RWPE2 (cell line): Measurements from ENCODE around the gene RNFT2.

Experiments used
- ATAC-seq: fragments of 200-7000 bp; cut with Tn5 transposase; 3 replicates; pipeline ENCODE4 v1.9.1; 2021; ENCODE audit warnings: low read depth
- DNase-seq: peaks from one replicate; pipeline ENCODE4 v3.0.0-alpha.2; 2020; ENCODE audit warnings: low spot score
- H3K27ac ChIP-seq: fragments of 450-650 bp; 2 replicates; pipeline ENCODE4 v1.5.1; 2017; ENCODE audit warnings: mild to moderate bottlenecking; ENCODE audit not compliant: poor library complexity, severe bottlenecking
- H3K27me3 ChIP-seq: fragments of 250-450 bp; sonication (Bioruptor Pico); 2 replicates; pipeline ENCODE4 v1.5.1; 2021; ENCODE audit warnings: mild to moderate bottlenecking, moderate library complexity; ENCODE audit not compliant: insufficient read depth, poor library complexity, severe bottlenecking
- H3K36me3 ChIP-seq: fragments of 250-450 bp; sonication (Bioruptor Pico); 2 replicates; pipeline ENCODE4 v1.5.1; 2020; ENCODE audit warnings: low read depth, mild to moderate bottlenecking, moderate library complexity
- H3K4me1 ChIP-seq: fragments of 250-450 bp; sonication (Bioruptor Pico); 2 replicates; pipeline ENCODE4 v1.5.1; 2021; ENCODE audit warnings: mild to moderate bottlenecking, moderate library complexity; ENCODE audit not compliant: insufficient read depth, poor library complexity, severe bottlenecking
- H3K4me3 ChIP-seq: fragments of 250-450 bp; sonication (Bioruptor Pico); 2 replicates; pipeline ENCODE4 v1.5.1; 2021; ENCODE audit warnings: mild to moderate bottlenecking, moderate library complexity; ENCODE audit not compliant: severe bottlenecking
- H3K9me3 ChIP-seq: fragments of 250-450 bp; sonication (Bioruptor Pico); 2 replicates; pipeline ENCODE4 v1.5.1; 2021; ENCODE audit warnings: mild to moderate bottlenecking, moderate library complexity; ENCODE audit not compliant: severe bottlenecking
- TF ChIP-seq, protein P1 (sequence below): fragments of 450-650 bp; IDR thresholded peaks from one replicate; pipeline ENCODE4 v1.5.1; 2017; ENCODE audit warnings: mild to moderate bottlenecking, moderate library complexity; ENCODE audit not compliant: poor library complexity, severe bottlenecking

RNFT2 gene, protein sequence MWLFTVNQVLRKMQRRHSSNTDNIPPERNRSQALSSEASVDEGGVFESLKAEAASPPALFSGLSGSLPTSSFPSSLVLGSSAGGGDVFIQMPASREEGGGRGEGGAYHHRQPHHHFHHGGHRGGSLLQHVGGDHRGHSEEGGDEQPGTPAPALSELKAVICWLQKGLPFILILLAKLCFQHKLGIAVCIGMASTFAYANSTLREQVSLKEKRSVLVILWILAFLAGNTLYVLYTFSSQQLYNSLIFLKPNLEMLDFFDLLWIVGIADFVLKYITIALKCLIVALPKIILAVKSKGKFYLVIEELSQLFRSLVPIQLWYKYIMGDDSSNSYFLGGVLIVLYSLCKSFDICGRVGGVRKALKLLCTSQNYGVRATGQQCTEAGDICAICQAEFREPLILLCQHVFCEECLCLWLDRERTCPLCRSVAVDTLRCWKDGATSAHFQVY

DNA sequence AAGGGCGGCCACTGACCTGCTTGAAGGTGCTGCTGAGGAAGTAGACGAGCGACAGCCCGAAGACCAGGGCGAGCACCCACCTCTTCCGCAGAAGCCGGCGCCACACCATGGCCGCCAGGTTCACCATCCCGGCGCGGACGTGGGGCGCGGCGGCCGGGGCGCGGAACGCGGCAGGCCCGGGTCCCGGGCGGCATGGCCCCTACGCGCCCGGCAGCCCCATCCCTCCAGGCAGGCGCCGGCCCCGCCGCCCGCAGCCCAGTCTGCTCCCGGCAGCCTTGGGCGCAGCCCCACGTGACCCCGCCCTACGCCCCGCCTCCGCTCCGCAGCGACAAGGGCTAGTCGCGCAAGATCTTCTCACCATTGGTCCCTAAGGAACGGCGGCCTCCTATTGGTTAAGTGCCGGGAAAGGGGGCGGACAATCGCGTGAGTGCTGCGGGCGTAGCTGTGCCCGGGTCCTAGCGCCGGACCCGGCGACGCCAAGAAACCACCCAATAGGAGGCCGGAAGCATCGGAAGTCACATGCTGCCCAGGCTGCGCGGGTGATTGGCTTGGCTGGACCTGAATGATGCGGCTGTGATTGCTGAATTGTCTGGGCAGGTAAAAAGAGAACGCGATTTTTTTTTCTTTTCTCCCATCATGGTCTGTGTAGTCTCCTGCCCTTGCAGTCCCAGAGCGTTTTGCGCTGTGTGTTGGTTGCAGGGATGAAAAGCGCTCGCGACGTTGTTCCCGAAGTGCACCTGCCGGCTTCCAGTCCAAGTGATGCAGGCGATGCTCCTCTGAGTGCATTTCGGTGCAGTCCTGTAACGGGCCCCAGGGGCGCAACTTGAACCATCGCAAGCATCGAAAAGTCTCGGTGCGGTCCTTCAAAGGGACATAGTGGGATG, at the start of gene RNFT2, which contains the start of gene SPRING1:
Gene RNFT2, plus strand, starts transcription at position 542 of the 884 bp plus-strand sequence. CDS start 2,183 bp downstream, outside the sequence.
Gene SPRING1, minus strand, starts transcription at position 296 of the 884 bp plus-strand sequence. Its CDS starts 169 bp downstream, at position 127.
- ATAC-seq, result peak; percentile 98
- peaks cover 16% of the 10 kb centered on the region for H3K36me3 ChIP-seq

DNA sequence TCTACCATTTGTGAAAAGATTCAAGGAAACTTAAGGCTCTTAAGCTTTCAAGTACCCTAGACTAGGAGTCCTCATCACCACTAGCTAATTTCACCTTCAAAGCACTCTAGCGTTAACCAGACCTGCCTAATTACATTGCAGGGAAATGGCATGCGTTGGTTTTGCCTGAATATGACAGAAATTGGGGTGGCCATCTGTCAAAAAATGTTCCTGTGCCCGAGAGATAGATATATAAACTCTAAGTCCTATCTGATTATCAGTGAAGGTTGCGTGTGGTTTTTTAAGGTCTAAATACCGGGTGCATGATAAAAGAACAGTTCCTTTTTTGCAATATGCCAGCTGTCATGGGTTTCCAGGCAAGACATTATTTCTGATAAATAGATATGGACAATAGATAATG, 48.6 kb upstream of the RNFT2 start:
- peaks cover 22% of the 10 kb centered on the region for H3K27me3 ChIP-seq
- H3K27ac ChIP-seq, result no peak overlapping the region
- ATAC-seq, result no peak
- no peaks in the 10 kb centered on the region for H3K36me3 ChIP-seq
- no peaks in the 10 kb centered on the region for H3K9me3 ChIP-seq
- DNase-seq, result no peak
- TF ChIP-seq, protein P1, sequence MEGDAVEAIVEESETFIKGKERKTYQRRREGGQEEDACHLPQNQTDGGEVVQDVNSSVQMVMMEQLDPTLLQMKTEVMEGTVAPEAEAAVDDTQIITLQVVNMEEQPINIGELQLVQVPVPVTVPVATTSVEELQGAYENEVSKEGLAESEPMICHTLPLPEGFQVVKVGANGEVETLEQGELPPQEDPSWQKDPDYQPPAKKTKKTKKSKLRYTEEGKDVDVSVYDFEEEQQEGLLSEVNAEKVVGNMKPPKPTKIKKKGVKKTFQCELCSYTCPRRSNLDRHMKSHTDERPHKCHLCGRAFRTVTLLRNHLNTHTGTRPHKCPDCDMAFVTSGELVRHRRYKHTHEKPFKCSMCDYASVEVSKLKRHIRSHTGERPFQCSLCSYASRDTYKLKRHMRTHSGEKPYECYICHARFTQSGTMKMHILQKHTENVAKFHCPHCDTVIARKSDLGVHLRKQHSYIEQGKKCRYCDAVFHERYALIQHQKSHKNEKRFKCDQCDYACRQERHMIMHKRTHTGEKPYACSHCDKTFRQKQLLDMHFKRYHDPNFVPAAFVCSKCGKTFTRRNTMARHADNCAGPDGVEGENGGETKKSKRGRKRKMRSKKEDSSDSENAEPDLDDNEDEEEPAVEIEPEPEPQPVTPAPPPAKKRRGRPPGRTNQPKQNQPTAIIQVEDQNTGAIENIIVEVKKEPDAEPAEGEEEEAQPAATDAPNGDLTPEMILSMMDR, result no peak
- no peak overlapping the region for H3K4me3 ChIP-seq
- no peaks in the 10 kb centered on the region for H3K4me1 ChIP-seq

More for the DNA sequence above, at the start of gene RNFT2, which contains the start of gene SPRING1:
- Histone ChIP-seq H3K4me1 (no peaks in the 10 kb centered on the region), H3K27me3 (no peaks in the 10 kb centered on the region), H3K9me3 (no peaks in the 10 kb centered on the region), H3K4me3 (peak within 1 kb of the TSS; percentile 59), H3K27ac (no peak within 1 kb of the TSS)
- TF ChIP-seq, protein P1, result no peak
- DNase-seq, result peak; percentile 99

DNA sequence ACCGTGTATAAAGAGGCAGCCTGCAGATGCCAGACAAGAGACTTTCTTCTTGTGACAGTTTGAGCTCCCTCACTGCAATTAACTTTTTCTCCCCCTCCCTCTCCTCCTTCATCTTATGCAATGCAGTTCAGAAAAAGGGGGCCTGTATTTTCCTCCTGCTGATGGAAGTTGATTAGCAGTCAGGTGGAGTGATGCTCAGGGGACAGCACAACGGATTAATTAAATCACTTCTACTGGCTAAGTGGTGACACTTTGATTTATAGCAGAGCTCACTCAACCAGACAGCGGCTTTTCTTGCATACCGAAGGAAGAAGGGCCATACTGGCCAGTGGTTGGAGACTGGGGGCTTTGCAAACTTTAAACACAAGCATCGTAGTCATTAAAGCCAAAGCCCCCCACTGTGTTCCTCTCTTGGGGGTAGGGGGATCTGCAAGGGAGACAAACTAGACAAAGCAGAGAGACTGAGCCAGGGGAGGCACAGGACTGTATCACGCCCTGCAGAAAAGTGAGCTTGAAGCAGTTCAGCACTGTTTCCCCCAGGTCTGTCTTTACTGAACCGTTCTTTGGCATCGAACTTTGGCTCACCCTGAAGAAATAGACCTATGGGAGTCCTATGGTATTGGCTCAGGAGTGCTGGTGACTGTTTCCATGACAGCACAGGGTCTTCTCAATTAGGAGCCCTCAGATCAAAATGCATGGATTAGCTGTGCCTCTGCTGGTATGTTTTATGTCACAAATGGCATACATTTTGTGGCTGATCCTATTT, 48.0 kb upstream of the RNFT2 start:
- Histone ChIP-seq H3K36me3 (no peaks in the 10 kb centered on the region), H3K4me3 (no peak overlapping the region), H3K4me1 (no peaks in the 10 kb centered on the region), H3K27me3 (peaks cover 28% of the 10 kb centered on the region), H3K27ac (no peak overlapping the region), H3K9me3 (no peaks in the 10 kb centered on the region)
- TF ChIP-seq, protein P1, result no peak
- no peak for ATAC-seq
- DNase-seq, result no peak

DNA sequence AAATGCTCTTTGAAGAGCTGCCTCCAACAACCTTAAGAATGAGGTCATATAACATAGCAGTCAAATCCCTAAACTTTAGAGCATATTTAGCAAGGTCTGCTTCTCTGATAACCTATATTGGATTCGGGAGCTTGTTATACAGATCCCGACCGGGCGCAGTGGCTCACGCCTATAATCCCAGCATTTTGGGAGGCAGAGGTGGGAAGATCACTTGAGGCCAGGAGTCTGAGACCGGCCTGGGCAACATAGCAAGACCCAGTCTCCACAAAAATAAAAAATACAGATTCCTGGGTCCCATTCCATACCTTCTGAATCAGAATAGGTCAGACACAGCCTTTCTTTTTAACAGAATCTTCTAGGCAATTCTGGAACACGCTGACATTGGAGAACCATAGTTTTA, 46.9 kb upstream of the RNFT2 start:
- Histone ChIP-seq H3K4me1 (no peaks in the 10 kb centered on the region), H3K27ac (no peak overlapping the region), H3K4me3 (no peak overlapping the region), H3K36me3 (no peaks in the 10 kb centered on the region), H3K9me3 (no peaks in the 10 kb centered on the region), H3K27me3 (peaks cover 29% of the 10 kb centered on the region)
- DNase-seq (no peak), ATAC-seq (no peak)
- TF ChIP-seq, protein P1, result no peak
